HG03196 (cell line): ENCODE measurements around the gene HEMGN.

Source experiments
- ATAC-seq: cut with Tn5 transposase; IDR thresholded peaks from one replicate; pipeline ENCODE4 v1.9.1; 2021; ENCODE audit not compliant: unreplicated experiment

HEMGN gene

DNA sequence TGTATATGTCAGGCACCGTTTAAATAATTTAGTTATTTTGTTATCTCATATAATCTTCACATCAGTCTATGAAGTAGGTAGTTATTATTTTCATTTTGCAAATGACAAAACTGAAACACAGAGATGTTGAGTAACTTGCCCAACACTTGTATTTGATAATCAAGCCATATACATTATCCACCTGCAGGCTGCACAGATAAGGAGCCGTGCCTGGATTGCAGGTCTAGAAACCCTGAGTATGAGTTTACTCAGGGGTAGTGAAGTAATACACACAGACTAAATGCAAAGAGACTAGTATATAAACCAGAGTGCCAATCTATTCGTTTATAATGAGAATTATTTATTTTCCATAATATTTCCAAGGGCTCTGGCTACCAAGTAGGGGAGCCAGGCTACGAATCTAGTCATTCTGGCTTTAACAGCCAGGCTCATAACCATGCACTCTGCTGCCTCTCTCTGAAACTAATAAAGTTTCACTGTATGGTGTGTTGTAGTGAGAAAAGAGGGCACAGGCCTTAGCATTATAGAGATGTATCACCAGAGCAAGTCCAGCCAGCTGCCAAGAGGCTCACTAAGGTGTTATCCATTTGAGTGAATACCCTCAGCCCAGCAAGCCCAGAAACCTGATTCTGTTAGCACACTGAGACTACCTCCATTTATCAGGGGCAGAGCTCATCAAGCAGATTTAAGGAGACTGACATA lies 4.5 kb downstream of the HEMGN start:
- ATAC-seq, result no peak

DNA sequence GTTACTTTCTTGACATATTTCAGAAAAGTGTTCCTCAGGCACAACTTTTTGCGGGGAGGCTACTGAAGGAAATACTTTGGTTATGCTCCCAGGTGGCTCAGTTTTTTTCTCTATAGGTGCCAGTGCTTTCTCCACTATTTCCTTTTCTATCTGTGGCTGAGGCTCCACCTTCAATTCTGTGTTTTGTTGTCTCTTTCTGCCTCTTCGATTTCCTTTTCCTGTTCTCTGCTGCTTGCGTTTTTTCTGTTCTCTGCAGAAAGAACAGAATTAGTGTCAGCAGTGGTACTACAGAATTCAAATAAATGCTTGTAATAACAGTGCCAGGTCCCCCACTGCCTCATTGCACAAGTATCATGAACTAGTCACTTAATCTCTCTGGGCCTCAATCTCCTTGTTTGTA lies 7.0 kb downstream of the HEMGN start:
- ATAC-seq, result no peak

DNA sequence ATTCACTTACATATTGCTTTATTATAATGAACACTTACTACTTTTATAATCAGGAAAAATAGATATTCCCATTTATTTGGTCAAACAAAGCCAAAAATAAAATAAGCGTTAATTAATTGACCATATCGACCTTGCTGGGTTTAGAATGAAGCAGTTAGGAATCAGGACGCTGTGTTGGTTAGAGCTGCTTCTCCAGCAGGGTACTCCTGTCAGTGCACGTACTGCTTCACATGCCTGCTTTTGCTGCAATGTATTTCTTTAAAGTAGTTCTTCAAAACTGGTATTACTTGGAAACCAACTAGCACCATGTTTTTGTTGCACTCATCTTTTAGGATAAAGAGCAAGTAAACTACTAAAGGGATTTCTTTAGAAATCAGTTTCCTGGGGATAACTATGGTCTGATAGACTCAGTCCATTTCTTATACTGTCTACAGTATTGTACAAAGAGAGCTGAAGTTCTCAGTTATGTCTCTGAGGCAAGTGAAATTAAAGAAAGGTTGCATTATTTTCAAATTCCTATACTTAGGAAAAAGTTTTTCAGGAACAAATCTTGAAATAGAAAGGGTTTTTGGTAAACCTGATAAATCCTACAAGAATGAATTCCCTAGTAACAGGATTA lies 8.9 kb downstream of the HEMGN start:
- ATAC-seq, result no peak

DNA sequence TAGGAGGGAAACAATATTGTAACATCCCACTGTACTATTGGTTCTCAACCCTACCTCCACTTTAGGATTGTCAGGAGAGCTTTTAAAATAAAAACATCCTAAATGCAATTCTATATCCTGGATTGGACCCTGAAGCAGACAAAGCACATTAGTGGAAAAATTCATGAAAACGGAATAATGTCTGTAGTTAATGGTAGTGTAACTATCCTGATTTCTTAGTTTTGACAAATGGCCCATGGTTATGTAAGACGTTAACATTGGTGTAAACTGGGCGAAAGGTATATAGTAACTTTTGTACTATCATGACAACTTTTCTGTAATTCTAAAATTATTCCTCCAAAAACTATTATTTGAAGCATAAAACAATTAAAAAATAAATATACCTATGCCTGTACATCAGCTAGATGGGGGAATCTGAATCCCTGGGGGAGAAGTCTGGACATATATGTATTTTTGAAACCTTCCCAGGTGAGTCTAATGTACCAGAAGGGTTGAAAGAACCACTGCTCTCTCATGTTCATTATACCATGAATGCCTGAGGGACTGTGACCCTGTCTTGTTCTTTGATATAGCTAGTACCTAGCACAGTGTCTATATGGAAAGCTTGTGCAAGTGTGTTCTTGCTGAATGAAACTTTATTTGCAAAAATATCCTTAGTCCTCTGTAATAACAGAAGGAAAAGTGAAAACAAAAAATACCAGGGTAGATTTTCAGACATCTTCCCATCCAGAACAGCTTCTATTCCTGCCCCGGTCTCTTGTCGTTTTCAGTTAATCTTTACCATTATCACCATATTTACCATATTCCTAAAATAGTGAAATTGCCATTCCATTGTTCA lies 12.3 kb downstream of the HEMGN start:
- ATAC-seq, result no peak

DNA sequence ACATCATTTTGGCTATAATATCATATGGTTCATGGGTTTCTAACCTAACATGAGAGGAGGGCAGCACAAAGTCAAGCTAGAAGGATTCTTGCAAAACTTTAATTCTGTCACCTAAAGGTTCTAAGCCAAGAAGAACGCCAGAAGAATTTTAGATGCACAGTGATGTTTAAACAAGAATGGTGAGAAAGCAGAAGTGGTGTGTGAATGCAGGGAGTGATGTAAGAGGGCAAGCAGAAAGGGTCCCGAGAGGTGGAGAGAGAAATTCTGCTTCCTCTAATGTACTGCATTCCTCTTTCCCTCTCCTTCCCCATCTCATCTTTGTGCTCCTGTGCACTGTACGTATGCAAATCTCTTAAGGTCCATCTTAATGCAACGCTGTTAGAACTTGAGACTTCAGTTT lies 13.6 kb downstream of the HEMGN start:
- ATAC-seq, result no peak

DNA sequence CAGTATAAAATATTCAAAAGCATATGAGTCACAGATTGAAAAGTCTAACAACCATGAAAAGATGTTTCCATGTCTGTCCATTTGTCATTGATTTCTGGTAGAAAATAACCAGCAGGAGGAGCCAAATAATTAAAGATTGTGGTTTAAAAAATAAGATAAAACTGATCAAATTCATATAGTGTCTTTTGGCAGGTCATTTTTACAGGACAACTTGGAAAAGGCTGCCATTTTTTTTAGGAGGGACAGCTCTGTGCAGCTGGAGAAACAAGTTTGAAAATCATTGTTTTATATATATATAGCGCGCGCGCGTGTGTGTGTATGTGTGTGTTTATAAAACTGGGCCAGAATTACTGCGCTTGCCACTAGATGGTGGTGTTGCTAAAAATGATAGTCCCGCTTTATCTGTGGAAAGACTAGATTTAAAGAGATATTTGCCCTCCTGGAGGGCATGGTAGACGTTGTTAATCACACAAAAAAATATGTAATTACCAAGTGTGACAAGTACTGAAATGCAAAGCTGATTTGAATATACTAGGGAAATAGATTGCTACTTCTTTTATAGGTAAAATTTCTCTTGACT lies 14.4 kb downstream of the HEMGN start:
- peak; percentile 33 for ATAC-seq

DNA sequence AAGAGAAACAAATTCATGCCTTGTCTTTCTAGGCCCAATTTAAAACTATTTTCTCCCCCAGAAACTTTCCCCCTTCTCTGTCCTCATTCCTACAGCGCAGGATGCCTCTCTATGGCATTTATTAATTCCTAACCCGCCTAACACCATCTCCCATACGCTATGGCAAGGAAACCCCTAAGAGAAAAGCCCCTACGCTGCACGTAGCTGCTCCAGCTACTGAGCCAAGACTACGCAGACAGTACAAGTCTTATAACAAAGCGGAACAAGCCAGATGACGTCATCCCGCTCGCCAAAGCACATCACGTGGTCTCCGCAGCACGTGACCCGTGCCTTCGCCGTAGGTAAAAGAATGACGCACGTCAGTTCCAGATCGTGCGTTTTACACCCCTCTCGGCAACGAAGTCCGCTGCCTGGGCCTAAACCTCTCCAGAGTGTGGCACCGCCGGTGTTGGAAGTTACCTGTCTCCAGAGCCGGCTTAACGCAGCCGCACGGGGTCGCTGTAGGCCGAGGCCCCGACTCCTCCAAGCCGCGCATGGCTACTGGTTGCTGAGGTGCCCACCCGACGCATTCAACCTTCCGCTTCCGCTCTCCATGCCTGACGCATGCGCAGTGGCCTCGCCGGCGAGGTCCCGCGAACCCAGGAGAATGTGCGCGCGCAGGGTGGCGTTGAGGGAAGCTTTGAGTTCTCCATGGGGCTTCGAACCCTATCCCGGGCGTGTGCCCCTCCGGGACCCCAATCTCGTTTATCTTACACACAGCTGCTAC lies 15.8 kb downstream of the HEMGN start, which contains the start of gene TRMO:
TRMO (minus strand) TSS at position 542 of the 766 bp plus-strand sequence; CDS start at position 535, 7 bp downstream.
- peak; percentile 83 for ATAC-seq

DNA sequence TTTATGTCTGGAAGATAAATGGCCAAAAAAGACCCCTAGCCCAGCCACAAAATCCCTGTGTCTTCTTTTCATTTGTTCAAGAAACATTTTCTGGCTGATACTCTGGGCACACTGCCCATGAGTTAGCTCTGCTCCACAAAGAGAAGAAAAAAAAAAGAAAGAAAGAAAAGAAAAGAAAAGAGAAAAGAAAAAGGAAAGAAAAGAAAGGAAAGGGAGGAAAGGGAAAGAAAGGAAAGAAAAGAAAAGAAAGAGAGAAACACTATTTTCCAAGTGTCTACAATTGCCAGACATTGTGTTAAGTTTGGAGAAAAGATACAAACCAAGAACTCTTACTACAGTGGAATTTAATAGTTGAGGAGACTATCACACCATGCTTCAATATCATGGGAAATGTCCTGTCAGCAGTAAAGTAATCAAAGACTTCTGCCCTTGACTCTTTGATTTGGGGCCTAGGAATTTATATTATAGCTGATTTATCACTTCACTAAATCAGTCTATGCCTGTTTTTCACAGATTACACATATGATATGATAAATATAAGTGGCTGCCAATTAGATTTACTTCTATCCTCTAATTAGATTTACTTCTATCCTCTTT lies 18.7 kb downstream of the HEMGN start:
- no peak for ATAC-seq

DNA sequence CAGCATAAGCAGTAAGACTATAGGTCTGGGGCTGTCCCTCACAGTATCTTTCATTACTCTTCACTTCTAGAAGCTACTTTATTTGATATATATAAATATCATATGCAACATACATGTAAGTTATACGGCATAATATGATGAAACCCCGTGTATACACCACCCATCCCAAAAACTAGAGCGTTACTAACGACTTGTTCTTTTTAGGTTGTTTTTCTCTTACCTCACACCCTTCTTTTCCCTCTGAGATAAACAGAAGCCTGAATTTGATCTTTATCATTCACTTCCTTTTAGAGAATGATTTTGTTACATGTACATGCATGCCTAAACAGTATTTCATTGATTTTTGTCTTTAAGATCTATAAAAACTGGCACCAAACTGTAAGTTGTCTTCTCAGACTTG lies 19.4 kb downstream of the HEMGN start:
- no peak for ATAC-seq

DNA sequence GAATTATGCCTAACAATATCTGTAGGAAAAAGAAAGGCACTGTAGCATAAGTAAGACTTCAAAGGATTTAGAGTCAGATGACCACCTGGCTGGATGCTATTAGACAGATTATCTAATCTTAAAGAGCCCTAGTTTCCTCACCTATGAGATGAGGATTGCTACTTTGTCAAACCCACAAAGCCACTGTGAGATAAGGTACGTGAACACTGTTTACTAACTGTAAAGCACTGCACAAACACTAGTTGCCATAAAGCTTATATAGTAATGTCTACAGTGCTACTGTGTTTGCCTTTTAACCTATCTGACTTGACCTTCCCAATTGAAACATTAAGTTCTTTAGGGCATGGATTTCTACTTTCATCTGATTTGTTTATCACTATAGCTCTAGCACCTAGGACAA lies 26.0 kb downstream of the HEMGN start:
- no peak for ATAC-seq

DNA sequence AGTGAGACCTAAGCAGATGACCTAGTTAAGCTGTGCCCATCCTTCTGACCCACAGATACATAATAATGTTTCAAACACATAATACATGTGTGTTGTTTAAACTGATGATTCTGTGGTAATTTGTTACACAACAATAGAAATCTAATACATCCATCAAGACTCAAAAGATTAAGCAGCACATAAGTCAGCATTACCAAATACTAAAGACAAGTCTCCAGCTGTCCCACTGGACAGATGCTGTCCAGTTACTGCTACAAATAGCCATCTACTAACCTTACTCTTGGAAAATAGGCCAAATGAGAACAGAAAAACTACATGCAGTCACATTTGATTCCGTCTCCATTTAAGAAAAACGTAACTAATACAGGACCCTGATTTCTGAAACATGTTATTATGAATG lies 26.4 kb downstream of the HEMGN start:
- ATAC-seq, result no peak

DNA sequence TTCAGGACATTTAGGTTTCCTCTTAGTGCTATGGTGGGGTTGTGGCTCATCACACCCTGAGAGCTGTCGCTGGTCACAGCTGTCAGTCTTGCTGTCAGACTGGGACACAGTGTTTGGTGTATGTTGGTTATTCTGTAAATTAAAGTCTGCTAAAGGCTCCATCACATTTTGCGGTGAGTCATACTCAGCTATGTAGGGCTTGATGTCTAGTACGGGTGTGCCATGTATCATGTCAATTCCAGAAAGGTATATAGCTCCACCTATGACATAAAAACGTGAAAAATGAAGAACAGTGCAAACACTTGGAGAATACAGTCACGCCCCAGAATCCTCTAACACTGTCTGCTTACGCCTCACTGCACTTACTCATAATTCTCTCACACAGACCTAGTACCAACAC lies 27.6 kb downstream of the HEMGN start:
- no peak for ATAC-seq

DNA sequence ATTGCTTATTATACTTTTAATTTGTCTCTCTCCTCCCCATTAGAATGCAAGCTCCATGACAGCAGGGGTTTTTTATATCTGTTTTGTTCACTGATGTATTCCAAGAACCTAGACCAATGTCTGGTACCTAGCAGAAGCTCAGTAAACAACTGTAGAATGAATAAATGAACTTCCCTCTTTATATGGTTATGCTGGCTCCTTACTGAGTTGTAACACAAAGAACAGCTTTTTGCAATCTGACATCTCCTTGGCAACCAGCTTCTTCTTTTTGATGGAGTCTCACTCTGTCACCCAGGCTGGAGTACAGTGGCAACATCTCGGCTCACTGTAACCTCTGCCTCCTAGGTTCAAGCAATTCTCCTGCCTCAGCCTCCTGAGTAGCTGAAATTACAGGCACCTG lies 29.3 kb downstream of the HEMGN start:
- ATAC-seq, result no peak

DNA sequence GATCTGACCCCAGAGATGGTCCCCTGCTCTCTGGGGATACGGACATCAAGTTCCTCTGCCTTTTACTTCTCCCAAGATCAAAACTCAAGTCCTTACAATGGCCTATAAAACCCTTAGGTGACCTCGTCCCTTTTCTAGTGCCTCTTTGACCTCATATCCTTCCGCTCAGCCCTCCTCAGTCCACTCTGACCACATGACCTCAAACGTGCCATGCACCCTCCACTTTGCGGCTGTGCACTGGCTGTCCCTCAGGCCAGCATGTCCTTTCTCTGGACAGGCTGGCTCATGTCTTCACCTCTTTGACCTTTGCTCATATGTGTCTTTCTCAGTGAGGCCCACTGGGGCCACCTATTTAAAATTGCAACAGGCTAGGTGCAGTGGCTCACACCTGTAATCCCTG lies 30.3 kb downstream of the HEMGN start:
- no peak for ATAC-seq

DNA sequence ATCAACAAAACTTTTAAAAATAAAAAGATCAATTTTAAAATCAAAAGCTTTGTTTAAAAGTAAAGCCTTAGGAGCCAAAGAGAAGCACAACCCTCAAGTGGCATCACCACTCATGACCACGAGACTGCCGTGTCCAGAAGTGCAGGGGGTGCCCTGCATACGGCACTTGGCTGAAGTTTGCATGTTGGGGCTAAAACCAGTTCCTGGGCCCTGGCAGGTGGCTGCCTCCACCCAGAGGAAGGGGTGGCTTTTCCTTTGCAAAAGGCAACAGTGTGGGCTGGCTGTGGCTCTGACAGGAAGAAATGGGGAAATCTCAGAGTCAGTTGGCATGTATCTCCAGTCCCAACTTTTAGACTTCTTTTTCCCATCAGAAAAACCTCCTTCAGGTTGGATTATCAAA lies 30.9 kb downstream of the HEMGN start:
- no peak for ATAC-seq

DNA sequence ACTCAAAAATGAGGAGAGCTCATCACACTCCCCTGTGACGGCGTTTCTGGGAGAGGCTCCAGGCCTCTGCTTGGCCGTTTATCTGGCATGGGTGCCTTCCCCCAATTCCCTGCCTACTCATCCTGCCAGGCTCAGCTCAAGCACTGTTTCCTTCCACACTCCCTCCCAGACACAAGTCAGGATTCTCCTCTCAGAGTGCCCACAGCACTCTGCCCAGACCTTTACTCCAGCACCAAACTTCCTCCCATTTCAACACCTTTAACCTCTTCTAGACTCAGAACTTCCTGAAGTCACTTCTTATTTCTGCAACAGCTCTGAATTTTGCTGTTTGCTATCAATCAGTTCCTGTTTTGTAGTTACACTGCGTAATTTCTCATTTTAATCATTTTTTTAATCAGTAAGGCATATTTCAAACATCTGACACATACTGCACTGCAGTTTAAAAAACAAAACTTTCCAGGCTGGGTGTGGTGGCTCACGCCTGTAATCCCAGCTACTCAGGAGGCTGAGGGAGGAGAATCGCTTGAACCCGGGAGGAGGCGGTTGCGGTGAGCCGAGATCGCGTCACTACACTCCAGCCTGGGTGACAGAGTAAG lies 31.6 kb downstream of the HEMGN start:
- ATAC-seq, result no peak

DNA sequence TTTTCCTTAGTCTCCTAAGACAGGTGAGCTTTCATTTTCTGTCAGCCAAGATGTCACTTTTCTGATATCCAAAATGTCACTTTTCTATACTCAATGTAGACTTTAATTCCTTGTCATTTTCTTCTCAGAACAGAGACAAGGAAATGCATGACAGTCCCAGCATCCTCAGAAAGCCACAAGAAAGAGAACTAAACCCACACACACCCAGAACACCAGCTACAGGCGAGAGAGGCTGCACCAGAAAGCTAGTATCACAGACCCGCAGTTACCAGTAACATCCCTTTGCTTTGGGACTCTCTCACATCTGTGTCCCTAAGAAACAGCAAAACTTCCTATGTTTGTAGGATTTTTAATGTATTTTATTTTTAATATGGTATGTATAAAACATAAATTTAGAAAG lies 32.7 kb downstream of the HEMGN start:
- no peak for ATAC-seq

DNA sequence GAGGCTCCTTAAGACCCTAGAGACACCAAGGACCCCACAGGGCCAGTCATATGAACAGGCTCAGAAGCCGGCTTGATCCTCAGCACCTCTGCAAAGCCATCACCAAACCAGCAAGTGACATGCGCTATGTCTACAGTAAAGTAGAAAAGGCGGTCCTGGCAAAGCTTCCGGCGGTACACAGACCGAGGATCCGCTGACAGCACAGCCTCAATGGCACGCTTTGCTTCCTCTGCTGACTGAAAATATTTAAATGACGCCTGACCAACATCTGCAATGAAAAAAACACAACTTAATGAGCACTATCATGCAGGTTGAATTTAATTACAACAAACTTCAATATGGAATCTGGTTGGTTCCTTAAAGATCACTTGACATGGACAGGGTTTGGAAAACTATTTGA lies 33.2 kb downstream of the HEMGN start:
- ATAC-seq, result no peak

DNA sequence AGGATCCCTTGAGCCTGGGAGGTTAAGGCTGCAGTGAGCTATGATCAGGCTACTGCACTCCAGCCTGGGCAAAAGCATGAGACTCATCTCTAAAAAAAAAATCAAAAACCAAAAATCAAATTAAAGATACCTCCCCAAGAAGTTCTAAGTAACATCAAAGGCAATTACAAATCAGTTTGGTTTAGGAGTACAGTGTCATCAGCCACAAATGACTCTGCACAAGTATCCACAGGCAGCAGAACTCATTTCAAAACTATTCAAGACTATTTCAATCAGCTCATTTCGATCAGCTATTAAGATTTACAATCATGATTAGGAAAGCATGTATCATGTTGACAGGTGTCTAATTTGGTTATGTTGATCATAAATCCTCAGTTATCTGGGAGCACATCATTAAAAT lies 34.8 kb downstream of the HEMGN start:
- ATAC-seq, result no peak
